Limb (tissue), 2 donors: ENCODE measurements around the gene DNAAF3.

Source experiments
- DNase-seq, 2 donors: peaks; one replicate each; pipeline ENCODE4 v3.0.0-alpha.2; 2016; ENCODE audit errors: extremely low spot score in 2 of 2

The DNAAF3 gene

GRCh38 chr19:55116859-55117662, 49.4 kb downstream of the DNAAF3 start, which contains the start of gene PPP1R12C:
PPP1R12C (minus strand) TSS chr19:55117637; CDS start chr19:55117543, 94 bp downstream.
- DNase-seq = peak in 1 of 2 donors; percentile 67

- peak in 1 of 2 donors; percentile 45 for DNase-seq
Measured at GRCh38 chr19:55116232-55116858, 50.1 kb downstream of the DNAAF3 start.

GRCh38 chr19:55115446-55116065, 50.9 kb downstream of the DNAAF3 start:
- no peak for DNase-seq

GRCh38 chr19:55114566-55115145, 51.8 kb downstream of the DNAAF3 start:
- no peak for DNase-seq

- DNase-seq = peak; percentile 91 to 95
Measured at GRCh38 chr19:55113570-55114039, 52.8 kb downstream of the DNAAF3 start.

- DNase-seq = no peak
Measured at GRCh38 chr19:55112777-55113569, 53.4 kb downstream of the DNAAF3 start.

- no peak for DNase-seq
Measured at GRCh38 chr19:55112246-55112776, 54.1 kb downstream of the DNAAF3 start.

GRCh38 chr19:55111238-55111831, 55.1 kb downstream of the DNAAF3 start:
- DNase-seq = no peak

- peak in 1 of 2 donors; percentile 32 for DNase-seq
Measured at GRCh38 chr19:55109527-55110291, 56.7 kb downstream of the DNAAF3 start.
